K562 (cell line): ENCODE results near the gene BCAS3. TPM values are rescaled to one million over a fixed set of nuclear protein-coding genes. Genes with fewer than 3 reads are reported as not detected.

Experiments used
- ARID1B ChIP-seq: fragments of 450-650 bp; IDR thresholded peaks from 2 replicates; pipeline ENCODE4 v1.6.1; 2016; ENCODE audit warnings: antibody characterized with exemption, mild to moderate bottlenecking, inconsistent platforms
- GABPB2 ChIP-seq: fragments of 250-450 bp; sonication (Bioruptor Pico); conservative IDR thresholded peaks from 2 replicates; pipeline ENCODE4 v1.5.1; 2021; ENCODE audit warnings: mild to moderate bottlenecking
- GTF2B ChIP-seq: IDR thresholded peaks from 2 replicates; pipeline ENCODE4 v1.6.1; 2011; ENCODE audit not compliant: insufficient read length; ENCODE audit errors: extremely low read depth
- JUN ChIP-seq, 2 experiments: sonication (generic) in 1 of 2; formaldehyde crosslinking in 1 of 2; IDR thresholded peaks; 2 replicates each; pipeline versions ENCODE4 v1.6.1 to v1.8.0; 2012 to 2022; ENCODE audit warnings: borderline replicate concordance in 2 of 2, mild to moderate bottlenecking in 2 of 2, improper control_type of control experiment in 1 of 2, low read depth in 1 of 2, low read length in 1 of 2, missing genetic modification reagents in 1 of 2
- MED1 ChIP-seq: sonication (generic); formaldehyde crosslinking; IDR thresholded peaks from 2 replicates; pipeline ENCODE4 v1.8.1; 2023; ENCODE audit warnings: missing genetic modification reagents, borderline replicate concordance
- NR1H2 ChIP-seq: sonication (generic); formaldehyde crosslinking; IDR thresholded peaks from 2 replicates; pipeline ENCODE4 v1.4.0; 2020; ENCODE audit warnings: mild to moderate bottlenecking, missing genetic modification reagents
- NR2C1 ChIP-seq, 2 experiments: fragments of 450-650 bp; IDR thresholded peaks; 2 replicates each; pipeline ENCODE4 v1.6.1; 2017; ENCODE audit warnings: mild to moderate bottlenecking in 2 of 2, antibody characterized with exemption in 1 of 2, inconsistent platforms in 1 of 2, missing compliant biosample characterization in 1 of 2, missing genetic modification characterization in 1 of 2
- PHF20 ChIP-seq: fragments of 450-650 bp; IDR thresholded peaks from 2 replicates; pipeline ENCODE4 v1.6.1; 2018; ENCODE audit not compliant: partially characterized antibody
- POLR2B ChIP-seq: fragments of 450-650 bp; IDR thresholded peaks from 2 replicates; pipeline ENCODE4 v1.6.1; 2018; ENCODE audit warnings: low read depth; ENCODE audit not compliant: partially characterized antibody
- THAP12 ChIP-seq: fragments of 250-450 bp; sonication (Bioruptor Pico); IDR thresholded peaks from 2 replicates; pipeline ENCODE4 v1.9.0; 2021; ENCODE audit warnings: mild to moderate bottlenecking, inconsistent platforms
- ZBTB12 ChIP-seq: fragments of 250-450 bp; sonication (Bioruptor Pico); IDR thresholded peaks from 2 replicates; pipeline ENCODE4 v1.4.0; 2020
- polyA plus RNA-seq, 8 experiments: library from polyadenylated mRNA; depleted of rRNA in 4 of 8; stranded (reverse) in 5 of 8; unstranded in 3 of 8; fragments of >200 nt; fragmentation: Nextera tagmentation in 2 of 8; fragmentation: Illumina TruSeq in 1 of 8; extraction: Ambion mirVana in 2 of 8; extraction: Trizol in 1 of 8; gene quantifications; 2 replicates each; pipeline versions ENCODE4 v1.2.1 to v1.2.3, GENCODE V29; 2011 to 2014; ENCODE audit warnings: inconsistent platforms in 1 of 8, missing spikeins in 1 of 8
- total RNA-seq, 7 experiments: library from RNA; depleted of rRNA in 6 of 7; stranded (reverse); fragments of >200 nt in 6 of 7; fragmentation: Illumina TruSeq in 2 of 7; extraction: Trizol in 2 of 7; gene quantifications; 2 replicates each; pipeline versions ENCODE4 v1.2.1 to v1.2.3, GENCODE V29; 2011 to 2021; ENCODE audit warnings: low replicate concordance in 1 of 7
- TF ChIP-seq, protein P1 (sequence below): fragments of 250-450 bp; sonication (Bioruptor Pico); IDR thresholded peaks from 2 replicates; pipeline ENCODE4 v1.4.0; 2020; ENCODE audit warnings: borderline replicate concordance
- TF ChIP-seq, protein P2 (sequence below): fragments of 450-650 bp; formaldehyde crosslinking; IDR thresholded peaks from 2 replicates; pipeline ENCODE4 v1.4.0; 2022; ENCODE audit warnings: mild to moderate bottlenecking, moderate library complexity
- TF ChIP-seq, protein P3 (sequence below): sonication (generic); formaldehyde crosslinking; IDR thresholded peaks from 2 replicates; pipeline ENCODE4 v1.8.0; 2023; ENCODE audit warnings: mild to moderate bottlenecking, missing genetic modification reagents

BCAS3 gene
- total and polyA plus RNA-seq, 9 of the 15 experiments (the other 6 are each of a cell fraction or from before 2014, with no cell fraction given): 1.9 to 5.5 (median 3.5) TPM

- TF ChIP-seq THAP12 (CRISPR knock-in tag): no peak
- no peak for TF ChIP-seq GTF2B
- no peak for TF ChIP-seq ZBTB12 (CRISPR knock-in tag)
- no peak for TF ChIP-seq ARID1B
- no peak for TF ChIP-seq MED1 (CRISPR knock-in tag)
- TF ChIP-seq, protein P1, sequence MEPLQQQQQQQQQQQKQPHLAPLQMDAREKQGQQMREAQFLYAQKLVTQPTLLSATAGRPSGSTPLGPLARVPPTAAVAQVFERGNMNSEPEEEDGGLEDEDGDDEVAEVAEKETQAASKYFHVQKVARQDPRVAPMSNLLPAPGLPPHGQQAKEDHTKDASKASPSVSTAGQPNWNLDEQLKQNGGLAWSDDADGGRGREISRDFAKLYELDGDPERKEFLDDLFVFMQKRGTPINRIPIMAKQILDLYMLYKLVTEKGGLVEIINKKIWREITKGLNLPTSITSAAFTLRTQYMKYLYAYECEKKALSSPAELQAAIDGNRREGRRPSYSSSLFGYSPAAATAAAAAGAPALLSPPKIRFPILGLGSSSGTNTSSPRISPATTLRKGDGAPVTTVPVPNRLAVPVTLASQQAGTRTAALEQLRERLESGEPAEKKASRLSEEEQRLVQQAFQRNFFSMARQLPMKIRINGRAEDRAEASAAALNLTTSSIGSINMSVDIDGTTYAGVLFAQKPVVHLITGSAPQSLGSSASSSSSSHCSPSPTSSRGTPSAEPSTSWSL: no peak
- TF ChIP-seq NR1H2: no peak
- peak; percentile 65 for TF ChIP-seq POLR2B
- TF ChIP-seq PHF20: peak; percentile 40
- TF ChIP-seq JUN (IDR thresholded peaks at IDR 0.05; ENCODE audit: borderline replicate concordance, low read depth, low read length): no peak
- no peak for TF ChIP-seq JUN (CRISPR knock-in tag; IDR thresholded peaks at IDR 0.05; ENCODE audit: borderline replicate concordance)
- TF ChIP-seq, protein P2, sequence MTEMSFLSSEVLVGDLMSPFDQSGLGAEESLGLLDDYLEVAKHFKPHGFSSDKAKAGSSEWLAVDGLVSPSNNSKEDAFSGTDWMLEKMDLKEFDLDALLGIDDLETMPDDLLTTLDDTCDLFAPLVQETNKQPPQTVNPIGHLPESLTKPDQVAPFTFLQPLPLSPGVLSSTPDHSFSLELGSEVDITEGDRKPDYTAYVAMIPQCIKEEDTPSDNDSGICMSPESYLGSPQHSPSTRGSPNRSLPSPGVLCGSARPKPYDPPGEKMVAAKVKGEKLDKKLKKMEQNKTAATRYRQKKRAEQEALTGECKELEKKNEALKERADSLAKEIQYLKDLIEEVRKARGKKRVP (CRISPR knock-in tag): no peak
- TF ChIP-seq, protein P3, sequence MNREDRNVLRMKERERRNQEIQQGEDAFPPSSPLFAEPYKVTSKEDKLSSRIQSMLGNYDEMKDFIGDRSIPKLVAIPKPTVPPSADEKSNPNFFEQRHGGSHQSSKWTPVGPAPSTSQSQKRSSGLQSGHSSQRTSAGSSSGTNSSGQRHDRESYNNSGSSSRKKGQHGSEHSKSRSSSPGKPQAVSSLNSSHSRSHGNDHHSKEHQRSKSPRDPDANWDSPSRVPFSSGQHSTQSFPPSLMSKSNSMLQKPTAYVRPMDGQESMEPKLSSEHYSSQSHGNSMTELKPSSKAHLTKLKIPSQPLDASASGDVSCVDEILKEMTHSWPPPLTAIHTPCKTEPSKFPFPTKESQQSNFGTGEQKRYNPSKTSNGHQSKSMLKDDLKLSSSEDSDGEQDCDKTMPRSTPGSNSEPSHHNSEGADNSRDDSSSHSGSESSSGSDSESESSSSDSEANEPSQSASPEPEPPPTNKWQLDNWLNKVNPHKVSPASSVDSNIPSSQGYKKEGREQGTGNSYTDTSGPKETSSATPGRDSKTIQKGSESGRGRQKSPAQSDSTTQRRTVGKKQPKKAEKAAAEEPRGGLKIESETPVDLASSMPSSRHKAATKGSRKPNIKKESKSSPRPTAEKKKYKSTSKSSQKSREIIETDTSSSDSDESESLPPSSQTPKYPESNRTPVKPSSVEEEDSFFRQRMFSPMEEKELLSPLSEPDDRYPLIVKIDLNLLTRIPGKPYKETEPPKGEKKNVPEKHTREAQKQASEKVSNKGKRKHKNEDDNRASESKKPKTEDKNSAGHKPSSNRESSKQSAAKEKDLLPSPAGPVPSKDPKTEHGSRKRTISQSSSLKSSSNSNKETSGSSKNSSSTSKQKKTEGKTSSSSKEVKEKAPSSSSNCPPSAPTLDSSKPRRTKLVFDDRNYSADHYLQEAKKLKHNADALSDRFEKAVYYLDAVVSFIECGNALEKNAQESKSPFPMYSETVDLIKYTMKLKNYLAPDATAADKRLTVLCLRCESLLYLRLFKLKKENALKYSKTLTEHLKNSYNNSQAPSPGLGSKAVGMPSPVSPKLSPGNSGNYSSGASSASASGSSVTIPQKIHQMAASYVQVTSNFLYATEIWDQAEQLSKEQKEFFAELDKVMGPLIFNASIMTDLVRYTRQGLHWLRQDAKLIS (CRISPR knock-in tag): no peak
- TF ChIP-seq GABPB2: no peak
- no peak for TF ChIP-seq NR2C1 (IDR thresholded peaks at IDR 0.05)
- TF ChIP-seq NR2C1 (tag; IDR thresholded peaks at IDR 0.05): no peak
These were observed 818 bp upstream of the BCAS3 start (continued) for GRCh38 chr17:60676758-60677307.
